IPS-15b (cell line): ENCODE results near the gene SCARF1.
"Not testable (repeated sequence)": the region's sequence is repeated elsewhere in the genome, so short reads cannot be mapped to it uniquely, and the experiment has no call there.

Experiments used
- H3K27me3 ChIP-seq: one replicate; pipeline ENCODE4 v1.6.1; 2013; ENCODE audit warnings: low read length; ENCODE audit not compliant: control insufficient read depth, insufficient read depth
- H3K36me3 ChIP-seq: one replicate; pipeline ENCODE4 v1.6.1; 2013; ENCODE audit warnings: low read length; ENCODE audit not compliant: control insufficient read depth, insufficient read depth
- H3K4me1 ChIP-seq: one replicate; pipeline ENCODE4 v1.6.1; 2013; ENCODE audit warnings: mild to moderate bottlenecking, low read length; ENCODE audit not compliant: control insufficient read depth, insufficient read depth
- H3K4me3 ChIP-seq: one replicate; pipeline ENCODE4 v1.5.1; 2013; ENCODE audit warnings: low read depth, low read length
- H3K9ac ChIP-seq: one replicate; pipeline ENCODE4 v1.6.1; 2013; ENCODE audit warnings: low read depth, mild to moderate bottlenecking, low read length
- H3K9me3 ChIP-seq: one replicate; pipeline ENCODE4 v1.6.1; 2013; ENCODE audit warnings: mild to moderate bottlenecking, low read length; ENCODE audit not compliant: control insufficient read depth, insufficient read depth

SCARF1 gene

GRCh38 chr17:1658100-1658499 lies 12.6 kb upstream of the SCARF1 start:
- H3K36me3 ChIP-seq, result peaks cover 80% of the 10 kb centered on the region
- no peak overlapping the region for H3K9ac ChIP-seq

GRCh38 chr17:1653735-1654134 lies 8.2 kb upstream of the SCARF1 start:
- Histone ChIP-seq H3K9me3 (no peaks in the 10 kb centered on the region), H3K4me3 (no peak overlapping the region), H3K9ac (no peak overlapping the region), H3K27me3 (no peaks in the 10 kb centered on the region), H3K36me3 (peaks cover 76% of the 10 kb centered on the region), H3K4me1 (no peaks in the 10 kb centered on the region)

More at GRCh38 chr17:1658100-1658499, 12.6 kb upstream of the SCARF1 start:
- no peaks in the 10 kb centered on the region for H3K4me1 ChIP-seq
- no peak overlapping the region for H3K4me3 ChIP-seq
- no peaks in the 10 kb centered on the region for H3K9me3 ChIP-seq
- H3K27me3 ChIP-seq, result no peaks in the 10 kb centered on the region

GRCh38 chr17:1652794-1653193 lies 7.3 kb upstream of the SCARF1 start:
- peaks cover 67% of the 10 kb centered on the region for H3K36me3 ChIP-seq
- H3K4me3 ChIP-seq, H3K9ac ChIP-seq, H3K9me3 ChIP-seq, H3K27me3 ChIP-seq, H3K4me1 ChIP-seq: not testable (repeated sequence)

GRCh38 chr17:1651559-1651844 lies 6.0 kb upstream of the SCARF1 start:
- H3K4me3 ChIP-seq, result no peak overlapping the region
- H3K36me3 ChIP-seq, result peaks cover 56% of the 10 kb centered on the region
- H3K9ac ChIP-seq, result no peak overlapping the region
- H3K9me3 ChIP-seq, result no peaks in the 10 kb centered on the region
- H3K27me3 ChIP-seq, result no peaks in the 10 kb centered on the region
- peaks cover under 1% of the 10 kb centered on the region for H3K4me1 ChIP-seq

GRCh38 chr17:1650731-1651558 lies 5.4 kb upstream of the SCARF1 start:
- peaks cover 2% of the 10 kb centered on the region for H3K4me1 ChIP-seq
- no peaks in the 10 kb centered on the region for H3K27me3 ChIP-seq
- peaks cover 50% of the 10 kb centered on the region for H3K36me3 ChIP-seq
- no peak overlapping the region for H3K9ac ChIP-seq
- H3K9me3 ChIP-seq, result no peaks in the 10 kb centered on the region
- H3K4me3 ChIP-seq, result no peak overlapping the region

GRCh38 chr17:1649844-1650501 lies 4.4 kb upstream of the SCARF1 start, which contains the start of gene RILP:
Gene RILP, minus strand, starts transcription at chr17:1649866. Its CDS starts 62 bp downstream, at chr17:1649804.
- H3K9me3 ChIP-seq, result no peaks in the 10 kb centered on the region
- no peaks in the 10 kb centered on the region for H3K27me3 ChIP-seq
- H3K36me3 ChIP-seq, result peaks cover 45% of the 10 kb centered on the region
- H3K9ac ChIP-seq, result peak within 1 kb of the TSS; percentile 79
- H3K4me3 ChIP-seq, result peak within 1 kb of the TSS; percentile 69
- H3K4me1 ChIP-seq, result peaks cover 2% of the 10 kb centered on the region

GRCh38 chr17:1648963-1649843 lies 3.7 kb upstream of the SCARF1 start:
- peaks cover 2% of the 10 kb centered on the region for H3K4me1 ChIP-seq
- H3K9ac ChIP-seq, result peak overlapping the region; percentile 24
- no peaks in the 10 kb centered on the region for H3K9me3 ChIP-seq
- peaks cover 3% of the 10 kb centered on the region for H3K27me3 ChIP-seq
- peaks cover 40% of the 10 kb centered on the region for H3K36me3 ChIP-seq
- H3K4me3 ChIP-seq, result peak overlapping the region; percentile 69

- Histone ChIP-seq H3K4me3 (peak overlapping the region; percentile 69), H3K4me1 (peaks cover 2% of the 10 kb centered on the region), H3K36me3 (peaks cover 31% of the 10 kb centered on the region), H3K9ac (peak overlapping the region; percentile 79), H3K27me3 (peaks cover 6% of the 10 kb centered on the region), H3K9me3 (no peaks in the 10 kb centered on the region)
Observed at GRCh38 chr17:1648173-1648962, 2.8 kb upstream of the SCARF1 start.

- no peak overlapping the region for H3K9ac ChIP-seq
- H3K36me3 ChIP-seq, result peaks cover 28% of the 10 kb centered on the region
- peaks cover 6% of the 10 kb centered on the region for H3K27me3 ChIP-seq
- H3K9me3 ChIP-seq, result no peaks in the 10 kb centered on the region
- no peak overlapping the region for H3K4me3 ChIP-seq
- peaks cover 2% of the 10 kb centered on the region for H3K4me1 ChIP-seq
Observed at GRCh38 chr17:1647802-1648171, 2.3 kb upstream of the SCARF1 start.

- peak overlapping the region; percentile 24 for H3K9ac ChIP-seq
- peaks cover 15% of the 10 kb centered on the region for H3K36me3 ChIP-seq
- no peak overlapping the region for H3K4me3 ChIP-seq
- peaks cover 2% of the 10 kb centered on the region for H3K4me1 ChIP-seq
- peaks cover 6% of the 10 kb centered on the region for H3K27me3 ChIP-seq
- H3K9me3 ChIP-seq, result no peaks in the 10 kb centered on the region
Observed at GRCh38 chr17:1646199-1646875, 805 bp upstream of the SCARF1 start.
